Kidney (tissue), 14 donors: ENCODE measurements around the gene HUS1B. TPM values are rescaled to one million over a fixed set of nuclear protein-coding genes. Genes with fewer than 3 reads are reported as not detected.
A peak's percentile ranks its signal among the peaks of the same experiment; 100 is the strongest.

Experiments used
- DNase-seq, 5 donors: peaks; one replicate each; pipeline ENCODE4 v3.0.0-alpha.2; 2013 to 2020
- FAIRE-seq: peaks from 2 replicates; lab custom pipeline; 2012; peaks lifted over from hg19 to GRCh38; lab: Jason Lieb, UNC
- H3K27ac ChIP-seq, 2 donors: one replicate each; pipeline ENCODE4 v1.7.0; 2013; ENCODE audit warnings: low read depth in 2 of 2, low read length in 2 of 2, inconsistent platforms in 1 of 2
- H3K27me3 ChIP-seq: one replicate; pipeline ENCODE4 v1.7.1; 2013; ENCODE audit warnings: low read length, inconsistent platforms; ENCODE audit not compliant: control insufficient read depth, insufficient read depth
- H3K36me3 ChIP-seq, 3 donors: one replicate each; pipeline versions ENCODE4 v1.7.0 to v1.7.1; 2013; ENCODE audit warnings: low read length in 3 of 3, control low read depth in 1 of 3, inconsistent platforms in 1 of 3; ENCODE audit not compliant: insufficient read depth in 3 of 3, control insufficient read depth in 2 of 3
- H3K4me1 ChIP-seq, 3 donors: one replicate each; pipeline versions ENCODE4 v1.7.0 to v1.7.1; 2013; ENCODE audit warnings: low read length in 3 of 3, inconsistent platforms in 1 of 3, low read depth in 1 of 3; ENCODE audit not compliant: control insufficient read depth in 2 of 3, insufficient read depth in 2 of 3
- H3K4me3 ChIP-seq, 3 donors: one replicate each; pipeline versions ENCODE4 v1.7.0 to v1.8.1; 2013; ENCODE audit warnings: low read length in 3 of 3, control low read depth in 1 of 3, inconsistent platforms in 1 of 3
- H3K9ac ChIP-seq, 3 donors: one replicate each; pipeline versions ENCODE4 v1.7.0 to v1.7.1; 2013; ENCODE audit warnings: low read length in 3 of 3, control low read depth in 1 of 3, inconsistent platforms in 1 of 3
- H3K9me3 ChIP-seq, 3 donors: one replicate each; pipeline versions ENCODE4 v1.7.0 to v1.7.1; 2013; ENCODE audit warnings: low read length in 3 of 3, control low read depth in 1 of 3, inconsistent platforms in 1 of 3; ENCODE audit not compliant: control insufficient read depth in 2 of 3, insufficient read depth in 1 of 3
- CTCF ChIP-seq: IDR thresholded peaks from 3 replicates; pipeline ENCODE4 v1.5.1; 2012; ENCODE audit warnings: mild to moderate bottlenecking, moderate library complexity, borderline replicate concordance; ENCODE audit not compliant: insufficient read depth; ENCODE audit errors: extremely low read depth
- intact Hi-C: fragments of 100-400 bp; cut with DNase I; formaldehyde crosslinking; loops from one replicate; pipeline ENCODE4 v1.11.1; 2022
- polyA plus RNA-seq: library from polyadenylated mRNA; stranded (reverse); fragments of 350-450 nt; fragmentation: Illumina TruSeq; extraction: RNeasy Lipid Tissue Mini Kit (QIAGEN cat#74804); gene quantifications from one replicate; pipeline ENCODE4 v1.2.3, GENCODE V29; 2014; ENCODE audit warnings: low read depth, low replicate concordance; ENCODE audit not compliant: insufficient read depth
- total RNA-seq: library from RNA; stranded (reverse); fragmentation: NEBNext Ultra II Directional; extraction: Animal tissue kit (Norgen Biotek cat#: 25700); gene quantifications from one replicate; pipeline ENCODE4 v1.2.1, GENCODE V29; 2021
- donor health status: control.
- donor health status: control.
- donor health status: control.
- donor health status: control.
- donor health status: control.
- donor health status: DM: yes; HTN: yes; CAD: no.
- donor health status: Normal renal cell carcinoma (clear cell type).

Gene HUS1B
- total and polyA plus RNA-seq, 2 donors from 2014 or later, result 1.2 TPM; not detected in 1

GRCh38 chr6:641225-641985 is 15.5 kb downstream of the HUS1B start:
- no peaks in the 10 kb centered on the region for H3K36me3 ChIP-seq
- no peaks in the 10 kb centered on the region for H3K9me3 ChIP-seq
- no peak overlapping the region for H3K27ac ChIP-seq
- DNase-seq (no peak), FAIRE-seq (no peak)
- H3K4me1 ChIP-seq, result no peaks in the 10 kb centered on the region
- H3K4me3 ChIP-seq, result no peak overlapping the region
- no peak for TF ChIP-seq CTCF
- H3K27me3 ChIP-seq, result no peaks in the 10 kb centered on the region
- intact Hi-C loops, result no loop called here
- H3K9ac ChIP-seq, result no peak overlapping the region

- intact Hi-C loops, result no loop called here
- no peaks in the 10 kb centered on the region for H3K27me3 ChIP-seq
- no peak for TF ChIP-seq CTCF
- H3K9ac ChIP-seq, result no peak overlapping the region
- H3K4me3 ChIP-seq, result no peak overlapping the region
- no peaks in the 10 kb centered on the region for H3K9me3 ChIP-seq
- no peak for FAIRE-seq
- no peaks in the 10 kb centered on the region for H3K4me1 ChIP-seq
- no peak overlapping the region for H3K27ac ChIP-seq
- H3K36me3 ChIP-seq, result peaks cover 0 to 4% (median 0%) of the 10 kb centered on the region in 3 donors
- no peak for DNase-seq
Measured at GRCh38 chr6:636488-636887, 20.4 kb downstream of the HUS1B start.

GRCh38 chr6:635233-635632 is 21.7 kb downstream of the HUS1B start:
- TF ChIP-seq CTCF, result no peak
- Histone ChIP-seq H3K9ac (no peak overlapping the region), H3K9me3 (no peaks in the 10 kb centered on the region), H3K36me3 (peaks cover 0 to 7% (median 0%) of the 10 kb centered on the region in 3 donors), H3K4me3 (no peak overlapping the region), H3K27ac (no peak overlapping the region), H3K27me3 (no peaks in the 10 kb centered on the region), H3K4me1 (no peaks in the 10 kb centered on the region)
- FAIRE-seq (no peak), DNase-seq (peak in 1 of 5 donors; percentile 8)
- intact Hi-C loops, result no loop called here
